ENCODE measurements around the gene ITGAV.

DNA sequence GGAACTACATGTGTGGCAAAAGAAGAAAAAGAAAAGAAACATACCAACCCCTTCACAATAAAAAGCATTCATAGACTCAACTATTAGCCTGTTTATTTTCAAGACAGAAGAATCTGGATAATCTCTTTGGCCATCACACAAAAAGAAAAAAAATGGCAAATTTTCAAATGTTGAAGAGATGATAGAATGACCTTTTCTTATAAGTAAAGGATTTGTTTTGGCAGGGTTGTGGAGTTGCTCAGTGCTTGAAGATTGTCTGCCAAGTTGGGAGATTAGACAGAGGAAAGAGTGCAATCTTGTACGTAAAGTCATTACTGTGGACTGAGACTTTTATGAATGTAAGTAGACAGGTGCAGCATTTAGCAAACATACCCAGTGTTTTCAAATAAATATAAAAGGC is 85.5 kb downstream of the ITGAV start:
- TF ChIP-seq, protein P1, sequence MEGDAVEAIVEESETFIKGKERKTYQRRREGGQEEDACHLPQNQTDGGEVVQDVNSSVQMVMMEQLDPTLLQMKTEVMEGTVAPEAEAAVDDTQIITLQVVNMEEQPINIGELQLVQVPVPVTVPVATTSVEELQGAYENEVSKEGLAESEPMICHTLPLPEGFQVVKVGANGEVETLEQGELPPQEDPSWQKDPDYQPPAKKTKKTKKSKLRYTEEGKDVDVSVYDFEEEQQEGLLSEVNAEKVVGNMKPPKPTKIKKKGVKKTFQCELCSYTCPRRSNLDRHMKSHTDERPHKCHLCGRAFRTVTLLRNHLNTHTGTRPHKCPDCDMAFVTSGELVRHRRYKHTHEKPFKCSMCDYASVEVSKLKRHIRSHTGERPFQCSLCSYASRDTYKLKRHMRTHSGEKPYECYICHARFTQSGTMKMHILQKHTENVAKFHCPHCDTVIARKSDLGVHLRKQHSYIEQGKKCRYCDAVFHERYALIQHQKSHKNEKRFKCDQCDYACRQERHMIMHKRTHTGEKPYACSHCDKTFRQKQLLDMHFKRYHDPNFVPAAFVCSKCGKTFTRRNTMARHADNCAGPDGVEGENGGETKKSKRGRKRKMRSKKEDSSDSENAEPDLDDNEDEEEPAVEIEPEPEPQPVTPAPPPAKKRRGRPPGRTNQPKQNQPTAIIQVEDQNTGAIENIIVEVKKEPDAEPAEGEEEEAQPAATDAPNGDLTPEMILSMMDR (IDR thresholded peaks at IDR 0.05), result no peak
- no peak for TF ChIP-seq POLR2A (IDR thresholded peaks at IDR 0.05)
